A549 (cell line): Measurements from ENCODE around the gene ITPKC. TPM values are rescaled to one million over a fixed set of nuclear protein-coding genes. Genes with fewer than 3 reads are reported as not detected.

ENCODE experiments used
- ATAC-seq, 2 experiments: fragments of 200-7000 bp in 1 of 2; fragments of >200 bp in 1 of 2; cut with Nextera tagmentation in 1 of 2; cut with Tn5 transposase in 1 of 2; 3 replicates each; pipeline versions ENCODE4 v1.8.0 to v1.9.1; 2018 to 2020; ENCODE audit warnings: mild to moderate bottlenecking in 1 of 2, moderate library complexity in 1 of 2
- CTCF ChIA-PET: fragments of 300-600 bp; sonication (Branson Sonifier 250); formaldehyde crosslinking; extraction: SDS; loops from one replicate; lab custom pipeline; 2021; ENCODE audit warnings: antibody characterized with exemption, inconsistent platforms; lab: Yijun Ruan, JAX
- POLR2A ChIA-PET: fragments of 350-600 bp; formaldehyde crosslinking; extraction: SDS; loops from one replicate; lab custom pipeline; 2021; ENCODE audit warnings: antibody characterized with exemption, inconsistent platforms; lab: Yijun Ruan, JAX
- DNase-seq, 2 experiments: peaks; one replicate each; pipeline versions ENCODE4 v3.0.0 to v3.0.0-alpha.2; 2011 to 2016; ENCODE audit warnings: low read depth in 1 of 2, low spot score in 1 of 2
- FAIRE-seq: peaks from 2 replicates; lab custom pipeline; 2011; peaks lifted over from hg19 to GRCh38; lab: Jason Lieb, UNC
- H3K27ac ChIP-seq, 2 experiments: fragments of >200 bp; sonication (Bioruptor Twin); formaldehyde crosslinking; 3 replicates each; pipeline ENCODE4 v1.5.1; 2016 to 2017
- H3K4me1 ChIP-seq: fragments of >200 bp; sonication (Bioruptor Twin); formaldehyde crosslinking; 3 replicates; pipeline ENCODE4 v1.6.1; 2016
- H3K4me2 ChIP-seq: fragments of >200 bp; sonication (Bioruptor Twin); formaldehyde crosslinking; 3 replicates; pipeline ENCODE4 v1.6.1; 2016
- H3K4me3 ChIP-seq: fragments of >200 bp; sonication (Bioruptor Twin); formaldehyde crosslinking; 3 replicates; pipeline ENCODE4 v1.5.1; 2016
- H3K9me3 ChIP-seq: fragments of >200 bp; sonication (Bioruptor Twin); formaldehyde crosslinking; 3 replicates; pipeline ENCODE4 v1.6.1; 2016
- ATOH8 ChIP-seq: fragments of 250-450 bp; sonication (Bioruptor Pico); IDR thresholded peaks from 2 replicates; pipeline ENCODE4 v1.5.0; 2020; ENCODE audit warnings: low read depth, mild to moderate bottlenecking, moderate library complexity
- CBX2 ChIP-seq: fragments of 200-600 bp; sonication (generic); IDR thresholded peaks from 2 replicates; pipeline ENCODE4 v1.6.1; 2016; ENCODE audit warnings: low read depth, mild to moderate bottlenecking, borderline replicate concordance
- CHD2 ChIP-seq: fragments of 150-350 bp; IDR thresholded peaks from 2 replicates; pipeline ENCODE4 v1.6.1; 2014; ENCODE audit warnings: low read length; ENCODE audit not compliant: partially characterized antibody
- CHD4 ChIP-seq: fragments of 200-600 bp; sonication (generic); IDR thresholded peaks from 2 replicates; pipeline ENCODE4 v1.6.1; 2016; ENCODE audit warnings: antibody characterized with exemption, mild to moderate bottlenecking, borderline replicate concordance
- FOSB ChIP-seq: fragments of 250-450 bp; sonication (Bioruptor Pico); IDR thresholded peaks from 2 replicates; pipeline ENCODE4 v1.5.0; 2020; ENCODE audit warnings: mild to moderate bottlenecking, moderate library complexity
- HOXB5 ChIP-seq: fragments of 250-450 bp; sonication (Bioruptor Pico); IDR thresholded peaks from 2 replicates; pipeline ENCODE4 v1.5.0; 2020; ENCODE audit warnings: mild to moderate bottlenecking, moderate library complexity
- KDM5A ChIP-seq: fragments of 200-600 bp; sonication (generic); IDR thresholded peaks from 2 replicates; pipeline ENCODE4 v1.6.1; 2016; ENCODE audit warnings: antibody characterized with exemption, mild to moderate bottlenecking
- MAX ChIP-seq: IDR thresholded peaks from 2 replicates; pipeline ENCODE4 v1.6.1; 2012
- MYC ChIP-seq: IDR thresholded peaks from 2 replicates; pipeline ENCODE4 v1.6.1; 2012; ENCODE audit warnings: mild to moderate bottlenecking, inconsistent platforms, low read length, improper control_type of control experiment, borderline replicate concordance
- NPAS2 ChIP-seq: fragments of 250-450 bp; sonication (Bioruptor Pico); IDR thresholded peaks from 2 replicates; pipeline ENCODE4 v1.8.0; 2022; ENCODE audit warnings: mild to moderate bottlenecking, moderate library complexity, borderline replicate concordance
- PBX3 ChIP-seq: IDR thresholded peaks from 2 replicates; pipeline ENCODE4 v1.6.1; 2012
- REST ChIP-seq: fragments of 200-600 bp; sonication (generic); IDR thresholded peaks from 2 replicates; pipeline ENCODE4 v1.6.1; 2016; ENCODE audit warnings: antibody characterized with exemption, mild to moderate bottlenecking, moderate library complexity
- RFX5 ChIP-seq: fragments of 450-650 bp; IDR thresholded peaks from 2 replicates; pipeline ENCODE4 v1.7.1; 2014; ENCODE audit warnings: antibody characterized with exemption, mild to moderate bottlenecking, moderate library complexity
- SMC3 ChIP-seq: fragments of >200 bp; sonication (Bioruptor Twin); formaldehyde crosslinking; IDR thresholded peaks from 3 replicates; pipeline ENCODE4 v1.6.1; 2018; ENCODE audit warnings: inconsistent platforms
- TFCP2L1 ChIP-seq: fragments of 250-450 bp; sonication (Bioruptor Pico); IDR thresholded peaks from 2 replicates; pipeline ENCODE4 v1.5.0; 2021; ENCODE audit warnings: mild to moderate bottlenecking
- ZFP36 ChIP-seq: fragments of 450-650 bp; IDR thresholded peaks from 2 replicates; pipeline ENCODE4 v1.6.1; 2014; ENCODE audit warnings: borderline replicate concordance; ENCODE audit not compliant: partially characterized antibody
- ZSCAN20 ChIP-seq: fragments of 250-450 bp; sonication (Bioruptor Pico); IDR thresholded peaks from 2 replicates; pipeline ENCODE4 v1.8.0; 2022; ENCODE audit warnings: mild to moderate bottlenecking, moderate library complexity
- WGBS: methylation state at CpG from one replicate; pipeline ENCODE4 v1.1.6; 2017; ENCODE audit errors: missing lambda C conversion rate; 5-methylcytosine and 5-hydroxymethylcytosine counted together
- polyA plus RNA-seq, 4 experiments: library from polyadenylated mRNA; depleted of rRNA in 3 of 4; stranded (reverse); fragments of >200 nt; fragmentation: RNase III in 1 of 4; extraction: RNeasy Plus Mini Kit Qiagen cat#74134 plus additional on column Dnase treatment in 1 of 4; gene quantifications; 2 replicates in 3 of 4; 3 replicates in 1 of 4; pipeline ENCODE4 v1.2.3, GENCODE V29; 2011 to 2017

Gene ITPKC
- polyA plus RNA-seq, 2 of the 4 experiments (the other 2 are of a cell fraction), result 6.5 to 7.9 TPM

- DNase-seq (no peak), FAIRE-seq (no peak), ATAC-seq (no peak)
- Histone ChIP-seq H3K4me2 (peak overlapping the region; percentile 91), H3K4me3 (peak overlapping the region; percentile 64), H3K27ac (peak overlapping the region; percentile 88 to 93), H3K9me3 (no peaks in the 10 kb centered on the region), H3K4me1 (peaks cover 33% of the 10 kb centered on the region)
- POLR2A ChIA-PET, result interaction anchor here (1.2 kb wide), 3 partner anchors 31 to 33 kb away, joined by 3 to 7 read pairs (median 4); partner anchors contain the start of genes ACTMAP and SNRPA
- 78% methylated on average over 7 of the region's 7 CpGs for WGBS
- CTCF ChIA-PET, result interaction anchor here (0.9 to 1.3 kb wide), 4 partner anchors 8 to 56 kb away, joined by 3 to 5 read pairs (median 4); no protein-coding TSS in a partner anchor
- TF ChIP-seq NPAS2 (CRISPR knock-in tag), result no peak
- no peak for TF ChIP-seq CHD4
- no peak for TF ChIP-seq ATOH8
- no peak for TF ChIP-seq MYC
- no peak for TF ChIP-seq HOXB5 (CRISPR knock-in tag)
- TF ChIP-seq ZSCAN20, result no peak
- no peak for TF ChIP-seq KDM5A
- TF ChIP-seq CHD2, result no peak
- TF ChIP-seq RFX5, result no peak
- no peak for TF ChIP-seq PBX3
- TF ChIP-seq ZFP36, result no peak
- TF ChIP-seq SMC3, result no peak
- no peak for TF ChIP-seq TFCP2L1 (CRISPR knock-in tag)
- TF ChIP-seq CBX2, result no peak
Observed at GRCh38 chr19:40719414-40719894, 2.5 kb downstream of the ITPKC start.

- FAIRE-seq (no peak), DNase-seq (no peak), ATAC-seq (no peak)
- no peak overlapping the region for H3K4me2 ChIP-seq
- no peaks in the 10 kb centered on the region for H3K9me3 ChIP-seq
- WGBS, result 85% methylated on average over 6 of the region's 6 CpGs
- TF ChIP-seq ZFP36 (peak; percentile 90), HOXB5 (CRISPR knock-in tag) (no peak)
- ChIA-PET POLR2A (interaction anchor here (0.5 to 2.2 kb wide), 3 partner anchors 29 to 35 kb away, joined by 3 to 10 read pairs (median 4); partner anchors contain the start of genes ACTMAP and SNRPA), CTCF (interaction anchor here (0.6 to 17.9 kb wide), 14 partner anchors 8 to 423 kb away, joined by 3 to 199 read pairs (median 4); partner anchors contain the start of genes ACTMAP and SNRPA)
- peak overlapping the region in 1 of 2 experiments; percentile 19; a peak in 1 of 6 replicates for H3K27ac ChIP-seq
- H3K4me1 ChIP-seq, result peaks cover 33% of the 10 kb centered on the region
- H3K4me3 ChIP-seq, result no peak overlapping the region
Observed at GRCh38 chr19:40721140-40721486, 4.2 kb downstream of the ITPKC start.

- POLR2A ChIA-PET, result interaction anchor here (2.2 kb wide), 1 partner anchor 28 kb away, joined by 10 read pairs; the partner anchor contains the start of genes ACTMAP and SNRPA
- ATAC-seq, result no peak
Observed at GRCh38 chr19:40721936-40722661, 5.2 kb downstream of the ITPKC start.

More at GRCh38 chr19:40721936-40722661, 5.2 kb downstream of the ITPKC start:
- no peak for DNase-seq
- TF ChIP-seq REST, result no peak
- TF ChIP-seq MAX, result 0 out of 2 replicates have a peak, but pooled peaks have one; percentile 13
- TF ChIP-seq FOSB (CRISPR knock-in tag), result no peak
- H3K27ac ChIP-seq, result peak overlapping the region in 1 of 2 experiments; percentile 12; a peak in 1 of 6 replicates
- FAIRE-seq, result no peak
- CTCF ChIA-PET, result interaction anchor here (0.5 to 17.9 kb wide), 17 partner anchors 9 to 466 kb away, joined by 3 to 199 read pairs (median 3); partner anchors contain the start of genes ACTMAP and SNRPA
- WGBS, result 69% methylated on average over 9 of the region's 9 CpGs
- H3K4me2 ChIP-seq, result peak overlapping the region; percentile 25
- no peak overlapping the region for H3K4me3 ChIP-seq
- peaks cover 33% of the 10 kb centered on the region for H3K4me1 ChIP-seq
- 0 out of 3 replicates have a peak, but pooled peaks cover 3% of the 10 kb centered on the region for H3K9me3 ChIP-seq
